Skin of body (tissue), 2 donors: ENCODE measurements around the gene LYSMD2. TPM values are rescaled to one million over a fixed set of nuclear protein-coding genes. Genes with fewer than 3 reads are reported as not detected.

Experiments
- DNase-seq: peaks from one replicate; lab custom pipeline; 2025; lab: John Stamatoyannopoulos, UW
- total RNA-seq: library from RNA; depleted of rRNA; stranded (reverse); fragments of >200 nt; gene quantifications from one replicate; pipeline ENCODE4 v1.2.3, GENCODE V29; 2014

The LYSMD2 gene
- total RNA-seq, 1 donor from 2014 or later: 5.1 TPM

GRCh38 chr15:51720201-51720995, 17.1 kb downstream of the LYSMD2 start:
- no peak for DNase-seq

DNA sequence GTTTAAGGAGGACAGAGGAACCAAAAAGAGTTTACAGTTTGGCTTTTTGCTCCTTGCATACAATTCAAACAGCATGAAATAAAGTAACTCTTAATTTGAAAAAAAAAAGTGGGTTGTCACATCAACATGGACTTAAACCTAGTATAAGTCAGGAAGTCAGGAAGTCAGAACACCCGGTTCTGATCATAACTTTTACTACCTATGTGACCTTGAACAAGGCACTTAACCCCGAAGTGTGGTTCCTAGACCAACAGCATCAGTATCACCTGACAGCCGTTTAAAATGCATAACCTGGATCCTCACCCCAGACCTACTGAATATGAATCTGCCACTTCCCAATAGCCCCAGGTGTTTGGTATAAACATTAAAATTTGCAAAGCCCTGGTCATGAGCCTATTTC, 18.7 kb downstream of the LYSMD2 start:
- DNase-seq: no peak

- DNase-seq: no peak
These were observed 19.2 kb downstream of the LYSMD2 start for GRCh38 chr15:51718219-51718618.

GRCh38 chr15:51714911-51715310, 22.5 kb downstream of the LYSMD2 start:
- no peak for DNase-seq

GRCh38 chr15:51714162-51714561, 23.3 kb downstream of the LYSMD2 start:
- no peak for DNase-seq

GRCh38 chr15:51709031-51709430, 28.4 kb downstream of the LYSMD2 start:
- no peak for DNase-seq

DNA sequence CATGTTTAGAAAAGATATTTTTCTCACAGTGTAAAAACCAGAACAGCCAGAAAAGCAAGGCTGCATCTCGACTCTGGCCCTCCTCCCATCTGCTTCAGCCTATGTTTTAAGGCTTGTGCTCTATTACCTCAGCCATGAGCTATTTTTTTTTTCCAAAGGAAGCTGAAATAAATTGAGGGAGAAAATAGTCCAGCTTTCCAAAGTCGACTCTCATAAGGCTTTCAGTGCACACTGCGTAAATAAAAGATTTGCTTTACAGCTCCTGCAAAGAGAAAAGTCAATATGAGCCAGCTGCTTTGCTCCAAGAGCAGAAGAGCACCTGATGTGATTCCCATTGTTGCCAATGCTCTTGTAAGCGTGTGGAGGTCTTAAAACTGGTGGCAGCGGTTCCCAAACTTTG, 29.4 kb downstream of the LYSMD2 start:
- peak; percentile 67 for DNase-seq

- no peak for DNase-seq
These were observed 30.4 kb downstream of the LYSMD2 start for GRCh38 chr15:51706926-51707608.

- peak; percentile 82 for DNase-seq
These were observed 31.2 kb downstream of the LYSMD2 start for GRCh38 chr15:51706291-51706690.

GRCh38 chr15:51702710-51703109, 34.7 kb downstream of the LYSMD2 start:
- DNase-seq: no peak

GRCh38 chr15:51699373-51699772, 38.1 kb downstream of the LYSMD2 start:
- no peak for DNase-seq

DNA sequence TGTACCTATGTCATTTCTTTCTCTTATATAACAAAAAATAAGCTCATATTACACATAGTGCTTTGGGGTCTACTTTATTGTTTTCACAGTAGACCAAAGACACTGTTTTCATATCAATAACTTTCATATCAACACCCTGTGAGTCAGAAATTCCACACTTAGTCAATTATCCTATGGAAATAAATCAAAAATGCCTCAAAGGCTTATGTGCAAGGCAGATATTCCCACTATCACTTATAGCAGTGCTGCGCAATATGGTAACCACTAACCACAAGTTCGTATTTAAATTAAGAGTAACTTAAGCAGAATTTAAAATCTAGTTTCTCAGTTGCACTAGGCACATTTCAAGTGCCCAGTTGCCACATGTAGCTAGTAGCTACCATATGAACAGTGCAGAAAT, 40.3 kb downstream of the LYSMD2 start:
- no peak for DNase-seq

GRCh38 chr15:51696566-51696965, 40.9 kb downstream of the LYSMD2 start:
- DNase-seq: no peak

GRCh38 chr15:51692154-51692553, 45.3 kb downstream of the LYSMD2 start:
- DNase-seq: no peak

GRCh38 chr15:51688863-51689262, 48.6 kb downstream of the LYSMD2 start:
- DNase-seq: no peak

DNA sequence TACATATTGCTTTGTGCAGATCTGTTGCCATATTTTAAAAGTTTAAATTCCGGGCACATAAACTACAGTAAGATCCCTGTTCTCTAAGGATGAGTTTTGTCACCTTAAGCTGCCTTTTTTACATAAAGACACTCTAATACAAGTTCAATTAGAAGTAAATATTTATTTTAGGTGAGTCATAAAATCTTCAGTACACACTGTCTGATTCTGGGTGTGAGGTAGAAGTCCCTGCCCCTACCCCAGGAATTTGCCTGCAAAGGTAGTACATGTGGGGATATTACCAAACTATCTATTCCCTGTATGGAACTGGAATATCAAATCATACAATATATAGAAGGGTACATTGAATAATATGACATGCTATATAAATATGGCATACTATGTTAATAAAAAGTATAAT, 49.9 kb downstream of the LYSMD2 start:
- DNase-seq: no peak

DNA sequence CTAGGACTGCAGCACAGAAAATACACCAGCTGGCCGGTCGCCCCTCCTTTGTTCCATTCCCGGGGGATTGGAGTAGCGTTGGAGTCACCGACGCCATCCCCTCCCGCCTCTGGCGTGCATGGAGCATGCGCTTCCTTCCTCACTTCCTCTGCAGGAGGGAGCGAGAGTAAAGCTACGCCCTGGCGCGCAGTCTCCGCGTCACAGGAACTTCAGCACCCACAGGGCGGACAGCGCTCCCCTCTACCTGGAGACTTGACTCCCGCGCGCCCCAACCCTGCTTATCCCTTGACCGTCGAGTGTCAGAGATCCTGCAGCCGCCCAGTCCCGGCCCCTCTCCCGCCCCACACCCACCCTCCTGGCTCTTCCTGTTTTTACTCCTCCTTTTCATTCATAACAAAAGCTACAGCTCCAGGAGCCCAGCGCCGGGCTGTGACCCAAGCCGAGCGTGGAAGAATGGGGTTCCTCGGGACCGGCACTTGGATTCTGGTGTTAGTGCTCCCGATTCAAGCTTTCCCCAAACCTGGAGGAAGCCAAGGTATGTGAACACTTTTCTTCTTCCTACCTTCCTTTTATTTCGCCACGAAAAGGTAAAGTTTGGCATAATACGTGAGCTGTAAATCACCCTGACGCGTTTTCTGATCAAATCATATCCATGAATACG, 56.0 kb downstream of the LYSMD2 start, which contains the start of gene SCG3:
SCG3 (plus strand) TSS at position 201 of the 661 bp plus-strand sequence; CDS start at position 454, 253 bp downstream.
- DNase-seq: no peak

DNA sequence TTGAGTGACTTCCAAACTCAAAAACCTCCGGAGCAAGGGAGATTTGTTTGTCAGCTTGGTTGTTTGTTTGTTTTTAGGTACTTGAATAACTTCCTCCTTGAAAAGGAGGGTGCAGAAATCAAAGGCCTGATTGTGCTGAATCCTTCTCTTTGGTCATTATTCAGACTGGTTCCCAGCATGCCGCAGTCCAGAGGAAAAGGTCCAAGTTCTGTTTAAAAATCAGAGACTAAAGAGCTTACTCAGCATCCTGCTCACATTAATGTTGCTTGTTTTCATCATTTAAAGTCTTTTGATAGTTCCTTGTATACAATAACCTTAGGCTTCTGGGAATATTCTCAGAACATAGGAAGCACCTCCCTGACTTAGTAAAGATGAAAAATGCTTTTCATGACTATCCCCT, 57.1 kb downstream of the LYSMD2 start:
- DNase-seq: no peak

DNA sequence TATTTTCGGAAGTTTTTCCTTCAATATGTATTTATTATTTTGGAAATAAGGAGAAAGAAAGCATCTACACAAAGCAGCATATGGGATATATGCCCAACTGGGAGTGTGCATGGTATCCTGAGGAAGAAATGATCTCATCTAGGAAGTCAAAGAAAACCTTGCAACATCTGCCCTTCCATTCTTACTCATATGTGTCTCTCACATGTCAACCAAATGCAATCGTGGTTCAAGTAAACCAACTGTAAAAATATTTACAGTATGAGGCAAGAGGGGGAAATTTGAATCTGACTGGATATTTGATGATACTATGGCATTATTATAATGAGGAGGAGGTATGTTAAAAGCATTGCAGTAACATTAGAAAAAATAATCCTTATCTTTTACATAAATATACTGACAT, 59.4 kb downstream of the LYSMD2 start:
- no peak for DNase-seq

DNA sequence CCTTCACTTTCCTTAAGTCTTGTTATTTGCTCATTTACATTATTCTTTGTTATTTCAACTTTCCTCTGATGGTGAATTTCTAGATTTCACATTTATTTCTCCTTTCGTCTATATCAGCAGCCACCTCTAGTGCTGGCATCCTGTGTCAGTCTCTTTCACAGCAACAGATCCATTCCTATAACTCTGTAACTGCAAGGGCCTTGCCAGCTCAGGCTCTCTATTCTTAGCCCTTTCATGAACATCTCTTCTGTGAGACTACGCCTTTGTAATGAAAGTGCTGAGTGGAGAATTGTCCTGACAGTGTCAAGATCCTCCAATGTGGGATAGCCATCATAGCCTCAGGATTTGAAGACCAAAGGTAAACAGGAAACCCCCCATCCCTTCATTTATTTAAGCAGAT, 60.0 kb downstream of the LYSMD2 start:
- DNase-seq: no peak

- no peak for DNase-seq
These were observed 60.4 kb downstream of the LYSMD2 start for GRCh38 chr15:51677021-51677420.

DNA sequence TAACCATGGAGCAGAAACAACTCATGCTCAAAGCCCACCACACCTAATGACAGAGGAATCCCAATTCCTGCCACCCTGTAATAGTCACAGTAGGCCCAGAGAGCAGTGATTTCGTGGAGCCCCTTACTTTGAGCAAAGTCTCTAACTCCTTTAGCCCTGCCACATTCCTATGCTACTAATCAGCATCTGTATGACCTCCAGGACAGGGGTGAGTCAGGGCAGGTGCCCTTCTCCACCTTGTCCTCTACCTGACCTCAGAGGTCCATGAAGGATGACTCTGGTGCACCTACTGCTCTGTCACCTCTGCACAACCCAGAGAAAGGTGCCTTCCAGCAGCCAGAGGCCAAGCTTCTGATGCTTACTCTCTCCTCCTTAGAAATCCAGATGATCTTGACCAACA, 62.2 kb downstream of the LYSMD2 start:
- no peak for DNase-seq
